22Rv1 (cell line): ENCODE measurements around the gene TSPO2.

Source experiments
- H3K27ac ChIP-seq: fragments of 450-650 bp; 2 replicates; pipeline ENCODE4 v1.5.1; 2017
- ZFX ChIP-seq: fragments of 450-650 bp; IDR thresholded peaks from 2 replicates; pipeline ENCODE4 v1.6.1; 2017; ENCODE audit warnings: antibody characterized with exemption, borderline replicate concordance
- TF ChIP-seq, protein P1 (sequence below): fragments of 450-650 bp; IDR thresholded peaks from 2 replicates; pipeline ENCODE4 v1.5.1; 2017; ENCODE audit warnings: mild to moderate bottlenecking

The TSPO2 gene

DNA sequence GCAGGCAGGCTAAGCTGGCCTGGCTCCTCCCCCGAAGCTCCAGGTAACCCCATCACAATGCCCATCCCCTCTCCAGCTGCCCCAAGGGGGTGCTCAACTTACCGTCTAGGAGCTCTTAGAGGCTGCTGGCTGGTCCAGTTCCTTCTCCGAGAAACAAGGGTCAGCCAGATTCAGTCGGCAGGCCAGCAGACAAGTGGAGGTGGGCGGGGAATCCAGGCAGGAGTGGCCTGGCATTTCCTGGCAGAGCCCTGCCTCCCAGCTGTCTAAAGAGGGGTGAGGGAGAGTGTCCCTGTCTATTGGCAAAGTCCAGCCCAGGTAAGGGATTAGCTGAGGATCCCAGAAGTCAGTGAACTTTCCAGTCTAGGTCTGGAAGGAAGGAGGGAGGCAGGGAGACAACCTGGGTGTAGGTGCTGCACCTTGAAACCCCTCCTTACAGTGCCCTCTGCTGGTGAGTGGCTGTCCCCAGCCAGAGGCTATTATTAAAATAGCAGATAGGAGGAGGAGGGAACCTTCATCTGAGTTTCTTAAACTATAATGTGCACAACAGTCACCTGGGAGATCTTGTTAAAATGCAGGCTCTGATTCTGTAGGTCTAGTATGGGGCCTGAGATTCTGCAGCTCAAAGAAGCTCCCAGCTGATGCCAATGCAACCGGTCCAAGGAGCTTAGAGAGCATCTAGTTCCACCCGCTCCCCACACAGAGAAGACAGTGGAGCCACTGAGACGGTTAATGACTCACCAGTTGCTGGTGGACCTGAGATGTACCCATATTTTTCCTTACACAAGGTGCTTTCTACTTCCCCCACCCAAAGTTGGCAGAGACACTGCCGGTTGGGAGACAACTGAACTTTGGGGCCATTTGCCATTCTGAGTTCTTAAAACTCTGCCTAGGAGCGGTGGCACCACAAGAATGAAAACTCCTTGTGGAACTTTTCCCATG is 2.9 kb upstream of the TSPO2 start, which contains the start of gene UNC5CL:
Gene UNC5CL, minus strand, starts transcription at position 162 of the 939 bp plus-strand sequence. CDS start 4,147 bp downstream, outside the sequence.
- TF ChIP-seq, protein P1, sequence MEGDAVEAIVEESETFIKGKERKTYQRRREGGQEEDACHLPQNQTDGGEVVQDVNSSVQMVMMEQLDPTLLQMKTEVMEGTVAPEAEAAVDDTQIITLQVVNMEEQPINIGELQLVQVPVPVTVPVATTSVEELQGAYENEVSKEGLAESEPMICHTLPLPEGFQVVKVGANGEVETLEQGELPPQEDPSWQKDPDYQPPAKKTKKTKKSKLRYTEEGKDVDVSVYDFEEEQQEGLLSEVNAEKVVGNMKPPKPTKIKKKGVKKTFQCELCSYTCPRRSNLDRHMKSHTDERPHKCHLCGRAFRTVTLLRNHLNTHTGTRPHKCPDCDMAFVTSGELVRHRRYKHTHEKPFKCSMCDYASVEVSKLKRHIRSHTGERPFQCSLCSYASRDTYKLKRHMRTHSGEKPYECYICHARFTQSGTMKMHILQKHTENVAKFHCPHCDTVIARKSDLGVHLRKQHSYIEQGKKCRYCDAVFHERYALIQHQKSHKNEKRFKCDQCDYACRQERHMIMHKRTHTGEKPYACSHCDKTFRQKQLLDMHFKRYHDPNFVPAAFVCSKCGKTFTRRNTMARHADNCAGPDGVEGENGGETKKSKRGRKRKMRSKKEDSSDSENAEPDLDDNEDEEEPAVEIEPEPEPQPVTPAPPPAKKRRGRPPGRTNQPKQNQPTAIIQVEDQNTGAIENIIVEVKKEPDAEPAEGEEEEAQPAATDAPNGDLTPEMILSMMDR: peak; percentile 89
- TF ChIP-seq ZFX: no peak
- H3K27ac ChIP-seq: no peak within 1 kb of the TSS

DNA sequence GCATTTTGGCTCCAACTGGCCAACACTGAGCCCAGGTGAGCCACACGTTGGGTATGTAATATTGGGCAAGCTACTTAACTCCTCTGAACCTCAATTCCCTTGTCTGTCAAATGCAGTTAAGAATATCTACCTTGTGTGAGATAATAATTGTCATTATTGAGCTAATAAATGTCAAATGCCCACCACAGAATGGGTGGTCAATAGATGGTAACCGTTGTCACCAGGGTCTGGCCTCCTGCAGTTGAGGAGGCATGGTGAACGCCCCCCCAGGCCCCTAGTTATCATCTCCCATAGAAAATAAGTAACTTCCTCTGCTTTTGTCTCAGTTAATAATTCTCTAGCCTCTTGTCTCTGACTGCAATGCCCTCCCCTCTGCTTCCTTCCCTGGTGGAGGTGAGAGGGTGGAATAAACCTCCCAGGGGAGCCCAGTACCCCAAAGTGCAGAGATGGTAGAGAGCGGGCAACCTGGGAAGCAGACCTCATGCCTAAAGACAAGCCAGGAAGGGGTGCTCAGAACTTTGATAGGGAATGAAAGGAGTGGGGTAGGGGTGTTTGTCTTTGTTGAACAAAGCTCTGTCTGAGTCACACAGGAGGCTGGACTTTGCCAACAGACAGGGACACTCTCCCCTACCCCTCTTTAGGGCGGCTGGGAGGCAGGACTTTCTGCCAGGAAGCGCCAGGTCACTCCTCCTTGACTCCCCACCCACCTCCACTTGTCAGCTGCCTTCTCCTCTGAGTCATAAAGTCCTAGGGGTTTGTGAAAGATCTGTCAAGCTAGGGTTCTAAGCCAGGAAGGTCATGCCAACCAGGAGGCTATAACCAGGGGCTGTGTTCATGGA is 1.9 kb upstream of the TSPO2 start:
- TF ChIP-seq, protein P1: no peak
- no peak for TF ChIP-seq ZFX
- H3K27ac ChIP-seq: no peak overlapping the region

DNA sequence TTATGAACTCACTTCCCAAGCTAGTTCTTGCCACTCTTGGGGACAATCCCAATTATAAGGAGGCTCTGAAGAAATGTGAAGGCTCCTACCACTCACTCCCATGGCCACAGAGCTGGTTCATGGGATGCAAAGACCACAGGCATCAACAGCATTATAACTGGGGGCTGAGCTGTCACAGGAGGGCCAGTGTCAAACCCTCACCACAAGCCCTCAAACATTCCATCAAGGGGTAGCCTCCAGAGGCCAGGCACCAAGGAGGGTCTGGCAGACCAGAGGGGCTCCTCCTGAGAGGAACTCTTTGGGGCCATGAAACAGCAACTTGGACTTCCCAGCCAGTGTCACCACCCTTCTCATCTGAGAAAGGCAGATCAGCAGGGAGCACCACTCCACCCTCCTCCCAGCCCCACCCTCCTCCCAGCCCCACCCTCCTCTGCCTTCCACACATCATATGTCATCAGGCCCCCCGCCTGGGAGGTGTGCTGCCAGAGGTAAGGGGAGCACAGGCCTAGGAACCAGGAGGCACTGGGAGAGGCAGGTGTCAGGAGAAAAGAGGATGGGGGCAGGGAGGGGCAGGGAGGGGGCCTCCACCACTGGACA is 1.2 kb upstream of the TSPO2 start:
- TF ChIP-seq, protein P1: no peak
- no peak for TF ChIP-seq ZFX
- H3K27ac ChIP-seq: no peak overlapping the region

DNA sequence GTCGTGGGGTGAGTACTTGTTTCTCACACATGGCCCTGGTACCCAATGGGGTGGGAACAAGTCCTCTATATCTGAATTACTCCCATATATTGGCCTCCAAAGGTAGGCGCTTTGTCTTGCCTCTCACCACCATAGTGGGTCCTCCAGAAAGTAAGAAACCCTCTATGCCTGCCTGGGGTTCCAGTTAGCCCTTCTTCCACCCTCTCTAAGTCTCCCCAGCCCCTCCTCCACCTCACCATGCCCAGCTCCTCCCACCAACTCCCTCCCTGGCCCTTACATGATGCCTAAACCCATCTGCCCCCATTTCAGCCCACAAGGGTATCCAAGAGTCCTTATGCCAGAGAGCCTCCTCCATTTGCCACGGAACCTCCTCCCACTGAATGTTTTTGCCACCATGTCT is 884 bp downstream of the TSPO2 start:
- H3K27ac ChIP-seq: no peak overlapping the region
- TF ChIP-seq, protein P1: no peak
- TF ChIP-seq ZFX: no peak

DNA sequence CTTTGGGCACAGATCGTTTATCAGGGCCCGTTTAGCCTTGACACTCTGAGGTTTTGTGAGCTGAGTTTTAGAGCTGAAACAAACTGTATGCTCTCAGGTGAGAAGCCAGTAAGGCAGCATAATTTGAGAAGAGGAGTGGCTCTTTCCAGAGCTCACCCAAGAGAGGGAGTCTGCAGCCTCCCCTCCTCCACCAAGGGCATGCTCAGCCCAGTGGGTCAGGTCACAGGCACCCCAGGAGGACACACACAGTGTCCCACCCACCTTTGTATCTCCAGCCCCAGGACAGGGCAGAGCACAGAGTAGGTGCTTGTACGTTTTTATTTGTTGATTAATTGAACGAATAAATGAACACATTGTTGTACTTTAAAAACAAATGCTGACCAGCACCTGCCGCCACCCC is 3.4 kb downstream of the TSPO2 start:
- no peak overlapping the region for H3K27ac ChIP-seq
- TF ChIP-seq, protein P1: no peak
- TF ChIP-seq ZFX: no peak

DNA sequence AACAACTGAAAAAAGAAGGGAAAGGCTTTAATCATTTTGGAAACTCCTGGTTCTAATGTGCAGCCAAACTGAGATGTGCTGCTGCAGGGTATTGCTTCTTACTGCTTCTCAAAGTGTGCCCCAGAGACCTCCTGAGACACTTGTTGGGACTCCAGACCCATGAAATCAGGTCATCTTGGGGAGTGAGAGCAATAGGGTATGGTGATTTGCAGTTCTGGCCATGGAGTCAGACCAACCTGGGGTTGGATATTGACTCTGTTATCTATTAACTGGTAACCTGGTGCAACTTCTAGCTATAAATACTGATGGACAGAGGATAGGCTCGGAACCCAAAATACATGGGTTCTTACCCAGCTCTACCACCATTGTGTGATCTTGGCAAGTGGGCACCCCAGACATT is 3.8 kb downstream of the TSPO2 start:
- no peak for TF ChIP-seq ZFX
- TF ChIP-seq, protein P1: no peak
- no peak overlapping the region for H3K27ac ChIP-seq
